ENCODE measurements around the gene WDR45. TPM values are rescaled to one million over a fixed set of nuclear protein-coding genes. Genes with fewer than 3 reads are reported as not detected.
A peak's percentile ranks its signal among the peaks of the same experiment; 100 is the strongest.
"Not testable (repeated sequence)": the region's sequence is repeated elsewhere in the genome, so short reads cannot be mapped to it uniquely, and the experiment has no call there.

The WDR45 gene
- total RNA-seq (2014; rRNA removed; shearing (Covaris generic)), result 18.0 and 18.1 TPM in 2 replicates

GRCh38 chrX:49079489-49080428 is at the start of gene WDR45:
TSS of gene WDR45 (minus strand) at chrX:49079887. CDS start at chrX:49078095, 1,792 bp downstream.
- peak within 1 kb of the TSS; percentile 65 for H3K4me3 ChIP-seq
- H3K36me3 ChIP-seq, result no peaks in the 10 kb centered on the region
- no peaks in the 10 kb centered on the region for H3K9me3 ChIP-seq (replicated peaks)
- H3K27me3 ChIP-seq, result no peaks in the 10 kb centered on the region
- peak; percentile 61 to 62 for DNase-seq
- H3K27ac ChIP-seq, result peak within 1 kb of the TSS; percentile 67
- no peaks in the 10 kb centered on the region for H3K4me1 ChIP-seq

DNA sequence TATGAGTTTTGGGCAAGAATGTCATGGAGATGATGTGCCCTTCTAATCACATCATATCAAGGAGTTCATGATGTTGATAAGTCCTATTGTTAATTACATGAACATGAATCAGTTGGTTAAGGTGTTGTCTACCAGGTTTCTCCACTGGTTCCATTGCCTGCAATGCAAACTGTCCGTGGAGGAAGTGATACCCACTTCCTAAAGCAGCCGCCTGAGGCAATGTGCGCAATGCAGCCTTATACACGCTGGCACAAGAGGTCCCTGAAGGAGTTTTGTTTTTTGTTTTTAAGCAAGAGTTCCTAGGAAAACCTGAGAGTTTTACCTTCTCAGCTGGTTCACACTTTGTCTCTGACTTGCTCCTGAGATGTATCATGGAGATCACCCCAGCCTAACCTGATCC is 49.7 kb upstream of the WDR45 start:
- Histone ChIP-seq H3K36me3 (no peaks in the 10 kb centered on the region), H3K9me3 (replicated peaks) (no peaks in the 10 kb centered on the region), H3K4me1 (no peaks in the 10 kb centered on the region), H3K27me3 (no peaks in the 10 kb centered on the region), H3K27ac (no peak overlapping the region), H3K4me3 (no peak overlapping the region)
- no peak for DNase-seq

GRCh38 chrX:49127742-49128258 is 48.1 kb upstream of the WDR45 start:
- not testable (repeated sequence) for DNase-seq; H3K36me3 ChIP-seq; H3K4me3 ChIP-seq; H3K9me3 ChIP-seq (replicated peaks); H3K27ac ChIP-seq; H3K4me1 ChIP-seq; H3K27me3 ChIP-seq

- Histone ChIP-seq H3K27ac (no peak overlapping the region), H3K4me1 (no peaks in the 10 kb centered on the region), H3K4me3 (peak overlapping the region; percentile 91), H3K27me3 (no peaks in the 10 kb centered on the region), H3K36me3 (no peaks in the 10 kb centered on the region), H3K9me3 (replicated peaks) (no peaks in the 10 kb centered on the region)
- DNase-seq, result no peak
Observed at GRCh38 chrX:49122499-49122898, 42.8 kb upstream of the WDR45 start.

- DNase-seq, result no peak
- Histone ChIP-seq H3K9me3 (replicated peaks) (no peaks in the 10 kb centered on the region), H3K27me3 (no peaks in the 10 kb centered on the region), H3K27ac (no peak overlapping the region), H3K4me3 (no peak overlapping the region), H3K36me3 (no peaks in the 10 kb centered on the region), H3K4me1 (no peaks in the 10 kb centered on the region)
Observed at GRCh38 chrX:49120091-49120490, 40.4 kb upstream of the WDR45 start.

GRCh38 chrX:49117581-49117980 is 37.9 kb upstream of the WDR45 start:
- no peaks in the 10 kb centered on the region for H3K4me1 ChIP-seq
- H3K36me3 ChIP-seq, result no peaks in the 10 kb centered on the region
- H3K27ac ChIP-seq, result no peak overlapping the region
- no peaks in the 10 kb centered on the region for H3K27me3 ChIP-seq
- H3K4me3 ChIP-seq, result no peak overlapping the region
- no peak for DNase-seq
- H3K9me3 ChIP-seq (replicated peaks), result no peaks in the 10 kb centered on the region

DNA sequence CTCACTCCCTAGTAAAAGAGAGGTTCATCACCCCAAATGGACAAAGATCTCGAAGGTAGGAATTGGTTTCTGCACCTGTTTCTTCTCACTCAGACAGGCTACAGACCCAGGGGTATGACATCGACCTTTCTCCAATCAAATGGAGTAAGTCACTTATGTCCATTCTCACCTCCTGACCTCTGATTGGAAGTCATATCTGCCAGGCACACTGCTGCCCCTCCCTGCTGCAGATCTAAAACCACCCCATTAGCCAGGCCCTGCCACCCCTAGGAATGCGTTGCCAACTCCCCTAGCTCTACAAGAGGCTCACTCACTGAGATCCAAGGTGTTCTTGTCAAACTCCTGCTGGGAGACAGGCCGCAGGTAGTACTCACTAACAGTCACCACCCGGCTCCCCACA is 37.0 kb upstream of the WDR45 start:
- Histone ChIP-seq H3K36me3 (no peaks in the 10 kb centered on the region), H3K9me3 (replicated peaks) (no peaks in the 10 kb centered on the region), H3K27me3 (no peaks in the 10 kb centered on the region), H3K4me1 (no peaks in the 10 kb centered on the region), H3K27ac (no peak overlapping the region), H3K4me3 (no peak overlapping the region)
- no peak for DNase-seq

GRCh38 chrX:49116076-49116475 is 36.4 kb upstream of the WDR45 start:
- Histone ChIP-seq H3K9me3 (replicated peaks) (no peaks in the 10 kb centered on the region), H3K4me3 (no peak overlapping the region), H3K36me3 (no peaks in the 10 kb centered on the region)

DNA sequence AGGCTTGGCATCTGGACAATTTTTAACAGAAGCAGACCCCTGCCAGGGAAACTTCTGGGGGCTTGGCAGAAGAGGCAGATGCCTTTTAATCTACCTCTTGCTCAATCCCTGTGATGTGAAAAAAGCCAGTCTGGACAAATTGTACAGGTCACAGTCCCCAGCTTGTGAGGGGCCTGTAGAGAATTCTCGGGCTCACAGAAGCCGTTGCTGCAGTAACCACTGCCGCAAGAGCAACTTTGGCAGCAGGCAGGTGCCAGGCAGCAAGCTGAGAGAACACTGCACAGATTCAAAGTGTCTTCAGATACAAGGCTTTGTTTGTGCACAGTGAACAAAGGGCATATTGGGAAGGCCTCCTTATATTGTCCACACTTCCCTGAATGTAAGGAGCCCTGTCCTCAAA is 32.1 kb upstream of the WDR45 start:
- Histone ChIP-seq H3K36me3 (no peaks in the 10 kb centered on the region), H3K27ac (no peak overlapping the region), H3K27me3 (no peaks in the 10 kb centered on the region), H3K4me1 (no peaks in the 10 kb centered on the region), H3K4me3 (no peak overlapping the region), H3K9me3 (replicated peaks) (no peaks in the 10 kb centered on the region)
- DNase-seq, result no peak

More at GRCh38 chrX:49116076-49116475, 36.4 kb upstream of the WDR45 start:
- Histone ChIP-seq H3K27ac (no peak overlapping the region), H3K4me1 (no peaks in the 10 kb centered on the region), H3K27me3 (no peaks in the 10 kb centered on the region)
- no peak for DNase-seq

GRCh38 chrX:49110417-49110816 is 30.7 kb upstream of the WDR45 start:
- no peaks in the 10 kb centered on the region for H3K36me3 ChIP-seq
- no peaks in the 10 kb centered on the region for H3K4me1 ChIP-seq
- DNase-seq, result no peak
- H3K27me3 ChIP-seq, result no peaks in the 10 kb centered on the region
- H3K9me3 ChIP-seq (replicated peaks), result no peaks in the 10 kb centered on the region
- no peak overlapping the region for H3K4me3 ChIP-seq
- H3K27ac ChIP-seq, result no peak overlapping the region

DNA sequence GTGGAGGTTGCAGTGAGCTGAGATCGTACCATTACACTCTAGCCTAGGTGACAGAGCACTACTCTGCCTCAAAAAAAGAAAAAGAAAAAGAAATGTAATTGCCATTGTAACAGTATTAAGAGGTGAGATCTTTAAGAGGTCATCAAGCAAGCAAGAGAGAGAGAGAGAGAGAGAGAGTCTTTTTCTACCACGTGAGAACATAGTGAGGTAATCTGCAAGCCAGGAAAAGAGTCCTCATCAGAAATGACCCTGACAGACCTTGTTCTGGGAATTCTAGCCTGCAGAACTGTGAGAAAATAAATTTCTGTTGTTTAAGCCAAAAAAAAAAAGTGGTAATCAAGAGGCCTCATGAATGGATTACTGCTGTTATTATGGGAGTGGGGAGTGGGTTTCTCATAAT is 29.0 kb upstream of the WDR45 start:
- no peak overlapping the region for H3K27ac ChIP-seq
- H3K27me3 ChIP-seq, result no peaks in the 10 kb centered on the region
- no peaks in the 10 kb centered on the region for H3K4me1 ChIP-seq
- no peaks in the 10 kb centered on the region for H3K9me3 ChIP-seq (replicated peaks)
- DNase-seq, result no peak
- H3K4me3 ChIP-seq, result no peak overlapping the region
- H3K36me3 ChIP-seq, result no peaks in the 10 kb centered on the region

- no peaks in the 10 kb centered on the region for H3K27me3 ChIP-seq
- DNase-seq, result peak; percentile 18 to 29
- H3K4me1 ChIP-seq, result no peaks in the 10 kb centered on the region
- no peak overlapping the region for H3K4me3 ChIP-seq
- no peaks in the 10 kb centered on the region for H3K9me3 ChIP-seq (replicated peaks)
- no peak overlapping the region for H3K27ac ChIP-seq
- H3K36me3 ChIP-seq, result no peaks in the 10 kb centered on the region
Observed at GRCh38 chrX:49106930-49107329, 27.2 kb upstream of the WDR45 start.

GRCh38 chrX:49106296-49106695 is 26.6 kb upstream of the WDR45 start:
- H3K9me3 ChIP-seq (replicated peaks), result no peaks in the 10 kb centered on the region
- no peak overlapping the region for H3K4me3 ChIP-seq
- DNase-seq, result no peak
- no peaks in the 10 kb centered on the region for H3K27me3 ChIP-seq
- H3K27ac ChIP-seq, result no peak overlapping the region
- H3K36me3 ChIP-seq, result no peaks in the 10 kb centered on the region
- H3K4me1 ChIP-seq, result no peaks in the 10 kb centered on the region

DNA sequence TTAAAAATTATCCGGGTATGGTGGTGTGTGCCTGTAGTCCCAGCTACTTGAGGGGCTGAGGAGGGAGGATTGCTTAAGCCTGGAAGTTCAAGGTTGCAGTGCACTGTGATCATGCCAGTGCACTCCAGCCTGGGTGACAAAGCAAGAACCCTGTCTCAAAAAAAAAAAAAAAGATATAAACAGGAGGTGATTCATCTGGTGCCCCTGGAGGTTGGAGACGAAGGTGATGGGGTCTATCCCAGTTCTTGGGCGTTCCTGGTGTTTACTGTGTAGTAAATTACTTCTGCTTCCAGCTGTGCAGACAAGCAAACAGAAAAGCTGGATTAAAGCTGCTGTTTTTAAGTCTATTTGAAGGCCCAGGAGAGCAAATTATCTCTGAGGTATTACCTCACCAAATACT is 23.9 kb upstream of the WDR45 start:
- no peak for DNase-seq
- no peak overlapping the region for H3K4me3 ChIP-seq
- no peaks in the 10 kb centered on the region for H3K9me3 ChIP-seq (replicated peaks)
- H3K27me3 ChIP-seq, result no peaks in the 10 kb centered on the region
- H3K36me3 ChIP-seq, result no peaks in the 10 kb centered on the region
- no peak overlapping the region for H3K27ac ChIP-seq
- no peaks in the 10 kb centered on the region for H3K4me1 ChIP-seq

GRCh38 chrX:49102190-49102589 is 22.5 kb upstream of the WDR45 start:
- Histone ChIP-seq H3K4me3 (no peak overlapping the region), H3K9me3 (replicated peaks) (no peaks in the 10 kb centered on the region), H3K36me3 (no peaks in the 10 kb centered on the region), H3K4me1 (no peaks in the 10 kb centered on the region), H3K27me3 (no peaks in the 10 kb centered on the region), H3K27ac (no peak overlapping the region)
- no peak for DNase-seq

DNA sequence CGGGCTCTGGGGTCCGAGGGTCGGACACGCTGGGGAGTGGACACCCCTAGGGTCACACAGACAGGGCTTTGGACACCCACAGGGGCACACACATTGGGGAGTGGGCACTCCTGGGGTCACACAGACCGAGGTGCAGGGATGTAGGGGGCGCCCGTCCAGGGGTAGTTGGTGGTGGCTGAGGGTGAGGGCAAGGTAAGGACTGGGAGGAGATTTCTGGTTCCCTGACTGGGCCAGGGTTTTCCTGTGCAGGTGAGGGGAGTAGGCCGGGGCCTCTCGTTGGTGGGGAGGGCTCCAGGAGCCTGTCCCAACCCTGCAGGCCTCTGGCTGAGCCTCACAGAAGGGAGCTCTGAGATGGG is 21.9 kb upstream of the WDR45 start:
- Histone ChIP-seq H3K27ac (peak overlapping the region; percentile 52), H3K27me3 (no peaks in the 10 kb centered on the region)
- no peak for DNase-seq

More for the DNA sequence above, 21.9 kb upstream of the WDR45 start:
- no peaks in the 10 kb centered on the region for H3K36me3 ChIP-seq
- H3K4me1 ChIP-seq, result no peaks in the 10 kb centered on the region
- H3K9me3 ChIP-seq (replicated peaks), result no peaks in the 10 kb centered on the region
- H3K4me3 ChIP-seq, result peak overlapping the region; percentile 72

Measured in SJCRH30 (cell line).